Vagina (tissue), 2 donors: ENCODE measurements around the gene SEMA4B. TPM values are rescaled to one million over a fixed set of nuclear protein-coding genes. Genes with fewer than 3 reads are reported as not detected.

ENCODE experiments used
- DNase-seq, 2 donors: peaks; one replicate each; pipeline ENCODE4 v3.0.0-alpha.2; 2017; ENCODE audit errors: extremely low spot score in 2 of 2
- H3K27ac ChIP-seq: fragments of 200-600 bp; sonication (generic); one replicate; pipeline ENCODE4 v1.5.1; 2019
- H3K27me3 ChIP-seq: fragments of 200-600 bp; sonication (generic); one replicate; pipeline ENCODE4 v1.5.1; 2019
- H3K36me3 ChIP-seq, 2 donors: fragments of 200-600 bp; sonication (generic); one replicate each; pipeline ENCODE4 v1.5.1; 2017 to 2019
- H3K4me1 ChIP-seq: fragments of 200-600 bp; sonication (generic); one replicate; pipeline ENCODE4 v1.5.1; 2019
- H3K4me3 ChIP-seq, 2 donors: fragments of 200-600 bp; sonication (generic); 1 replicate in 1 of 2; 2 replicates in 1 of 2; pipeline ENCODE4 v1.5.1; 2016 to 2019
- H3K9me3 ChIP-seq: fragments of 200-600 bp; sonication (generic); one replicate; pipeline ENCODE4 v1.5.1; 2019
- POLR2A ChIP-seq, 2 donors: fragments of 450-650 bp; IDR thresholded peaks; one replicate each; pipeline ENCODE4 v1.6.1; 2017; ENCODE audit warnings: antibody characterized with exemption in 2 of 2, mild to moderate bottlenecking in 2 of 2, moderate library complexity in 2 of 2
- POLR2AphosphoS5 ChIP-seq, 2 donors: sonication (generic); formaldehyde crosslinking; IDR thresholded peaks; one replicate each; pipeline ENCODE4 v1.9.0; 2017; ENCODE audit warnings: antibody characterized with exemption in 2 of 2, mild to moderate bottlenecking in 2 of 2, low read depth in 1 of 2; ENCODE audit not compliant: insufficient read depth in 1 of 2
- intact Hi-C: fragments of 100-400 bp; cut with DNase I; formaldehyde crosslinking; loops from one replicate; pipeline ENCODE4 v1.15.1; 2023
- total RNA-seq: library from RNA; depleted of rRNA; stranded (reverse); fragments of >200 nt; gene quantifications from one replicate; pipeline ENCODE4 v1.2.3, GENCODE V29; 2016
- TF ChIP-seq, protein P1 (sequence below), 3 experiments: fragments of 450-650 bp in 2 of 3; fragments of 200-600 bp in 1 of 3; sonication (generic) in 1 of 3; IDR thresholded peaks; one replicate each; pipeline ENCODE4 v1.5.1; 2017 to 2019; ENCODE audit warnings: antibody characterized with exemption in 3 of 3, mild to moderate bottlenecking in 2 of 3, moderate library complexity in 2 of 3

The SEMA4B gene
- total RNA-seq, 1 donor from 2014 or later, result 205 TPM

DNA sequence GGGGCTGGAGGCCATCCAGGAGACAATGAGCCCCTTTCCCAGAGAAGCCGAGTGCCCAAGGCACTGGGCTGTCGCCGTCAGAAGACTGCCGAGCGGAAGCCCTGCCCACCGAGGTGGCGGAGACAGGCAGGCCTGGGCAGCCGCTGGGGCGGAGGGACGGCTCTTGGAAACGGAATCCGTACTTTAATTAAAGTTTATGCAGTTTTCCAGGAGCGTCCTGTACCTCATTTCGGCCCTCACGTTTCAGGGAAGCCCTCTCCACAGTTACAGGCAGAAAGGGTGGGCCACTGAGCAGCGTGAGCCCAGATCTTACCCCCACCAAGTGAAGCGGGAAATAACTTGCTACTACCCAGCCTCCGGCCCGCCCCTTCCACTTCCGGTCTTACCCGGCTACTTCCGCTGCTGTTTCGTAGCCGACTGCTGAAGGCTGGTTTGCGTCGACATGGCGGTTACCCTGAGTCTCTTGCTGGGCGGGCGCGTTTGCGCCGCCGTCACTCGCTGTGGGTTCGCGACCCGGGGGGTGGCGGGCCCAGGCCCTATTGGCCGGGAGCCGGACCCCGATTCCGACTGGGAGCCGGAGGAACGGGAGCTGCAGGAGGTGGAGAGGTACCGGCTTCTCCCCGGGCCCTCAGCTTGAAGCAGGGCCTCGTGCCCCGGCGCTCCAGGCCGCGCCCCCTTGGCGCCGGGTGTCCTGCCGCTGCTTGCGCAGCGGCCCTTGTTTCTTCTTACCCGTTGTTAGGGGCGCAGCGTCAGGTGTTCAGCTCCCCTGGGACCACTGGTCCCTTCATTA is 64.3 kb downstream of the SEMA4B start, which contains the start of gene NGRN:
Gene NGRN, plus strand, starts transcription at position 402 of the 790 bp plus-strand sequence. Its CDS starts 41 bp downstream, at position 443.
- Histone ChIP-seq H3K27me3 (no peaks in the 10 kb centered on the region), H3K9me3 (no peaks in the 10 kb centered on the region), H3K4me1 (peaks cover 52% of the 10 kb centered on the region), H3K27ac (peak within 1 kb of the TSS; percentile 96), H3K36me3 (peaks cover 0 to 13% of the 10 kb centered on the region in 2 donors), H3K4me3 (peak within 1 kb of the TSS; percentile 71 to 84)
- peak in 1 of 2 donors; percentile 88 for TF ChIP-seq POLR2A (IDR thresholded peaks at IDR 0.05)
- TF ChIP-seq POLR2AphosphoS5 (IDR thresholded peaks at IDR 0.05; ENCODE audit: insufficient read depth in 1 of 2, low read depth in 1 of 2), result peak; percentile 91 to 98
- TF ChIP-seq, protein P1, sequence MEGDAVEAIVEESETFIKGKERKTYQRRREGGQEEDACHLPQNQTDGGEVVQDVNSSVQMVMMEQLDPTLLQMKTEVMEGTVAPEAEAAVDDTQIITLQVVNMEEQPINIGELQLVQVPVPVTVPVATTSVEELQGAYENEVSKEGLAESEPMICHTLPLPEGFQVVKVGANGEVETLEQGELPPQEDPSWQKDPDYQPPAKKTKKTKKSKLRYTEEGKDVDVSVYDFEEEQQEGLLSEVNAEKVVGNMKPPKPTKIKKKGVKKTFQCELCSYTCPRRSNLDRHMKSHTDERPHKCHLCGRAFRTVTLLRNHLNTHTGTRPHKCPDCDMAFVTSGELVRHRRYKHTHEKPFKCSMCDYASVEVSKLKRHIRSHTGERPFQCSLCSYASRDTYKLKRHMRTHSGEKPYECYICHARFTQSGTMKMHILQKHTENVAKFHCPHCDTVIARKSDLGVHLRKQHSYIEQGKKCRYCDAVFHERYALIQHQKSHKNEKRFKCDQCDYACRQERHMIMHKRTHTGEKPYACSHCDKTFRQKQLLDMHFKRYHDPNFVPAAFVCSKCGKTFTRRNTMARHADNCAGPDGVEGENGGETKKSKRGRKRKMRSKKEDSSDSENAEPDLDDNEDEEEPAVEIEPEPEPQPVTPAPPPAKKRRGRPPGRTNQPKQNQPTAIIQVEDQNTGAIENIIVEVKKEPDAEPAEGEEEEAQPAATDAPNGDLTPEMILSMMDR (IDR thresholded peaks at IDR 0.05), result no peak
- intact Hi-C loops, result no loop called here
- DNase-seq, result peak in 1 of 2 donors; percentile 96

DNA sequence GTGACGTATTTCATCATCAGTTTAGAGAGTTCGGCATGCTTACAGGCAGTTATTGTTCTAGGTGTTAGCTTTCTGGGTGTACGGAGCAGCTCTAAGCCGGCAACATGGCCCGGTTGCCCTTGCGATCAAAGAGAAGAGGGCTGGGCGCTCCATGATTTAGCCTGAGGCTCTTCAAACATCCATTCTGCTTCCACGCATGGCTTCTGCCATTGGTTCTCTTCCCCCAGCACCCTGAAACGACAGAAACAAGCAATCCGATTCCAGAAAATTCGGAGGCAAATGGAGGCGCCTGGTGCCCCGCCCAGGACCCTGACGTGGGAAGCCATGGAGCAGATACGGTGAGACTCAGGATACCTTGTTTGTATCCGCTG is 64.9 kb downstream of the SEMA4B start:
- H3K4me3 ChIP-seq, result peak overlapping the region; percentile 71 to 84
- no peaks in the 10 kb centered on the region for H3K9me3 ChIP-seq
- TF ChIP-seq, protein P1 (IDR thresholded peaks at IDR 0.05), result no peak
- TF ChIP-seq POLR2A (IDR thresholded peaks at IDR 0.05) (no peak), POLR2AphosphoS5 (IDR thresholded peaks at IDR 0.05; ENCODE audit: insufficient read depth in 1 of 2, low read depth in 1 of 2) (no peak)
- no peak for DNase-seq
- intact Hi-C loops, result no loop called here
- H3K27ac ChIP-seq, result peak overlapping the region; percentile 96
- H3K36me3 ChIP-seq, result peaks cover 0 to 15% of the 10 kb centered on the region in 2 donors
- peaks cover 55% of the 10 kb centered on the region for H3K4me1 ChIP-seq
- H3K27me3 ChIP-seq, result no peaks in the 10 kb centered on the region

DNA sequence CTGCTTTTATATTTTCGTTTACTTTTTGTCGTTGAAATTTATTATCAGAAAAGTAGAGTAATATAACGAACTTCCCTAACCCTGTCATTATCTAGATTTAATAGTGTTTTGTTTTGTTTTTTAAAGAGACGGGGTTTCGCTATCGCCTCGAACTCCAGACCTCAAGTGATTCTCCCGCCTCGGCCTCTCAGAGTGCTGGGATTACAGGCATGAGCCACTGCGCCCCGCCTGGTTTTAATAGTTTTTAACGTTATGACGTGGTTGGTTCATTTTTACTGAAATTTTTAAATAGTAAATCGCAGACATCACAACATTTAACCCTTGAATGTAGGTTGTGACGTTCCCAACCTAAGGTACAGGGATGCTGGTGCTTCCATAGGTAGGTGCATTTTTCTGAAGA is 65.4 kb downstream of the SEMA4B start:
- intact Hi-C loops, result no loop called here
- DNase-seq, result no peak
- no peaks in the 10 kb centered on the region for H3K27me3 ChIP-seq
- no peaks in the 10 kb centered on the region for H3K9me3 ChIP-seq
- H3K36me3 ChIP-seq, result peaks cover 0 to 19% of the 10 kb centered on the region in 2 donors
- TF ChIP-seq POLR2A (IDR thresholded peaks at IDR 0.05), result no peak
- H3K4me1 ChIP-seq, result peaks cover 59% of the 10 kb centered on the region
- H3K27ac ChIP-seq, result peak overlapping the region; percentile 96
- H3K4me3 ChIP-seq, result peak overlapping the region; percentile 71 to 84

DNA sequence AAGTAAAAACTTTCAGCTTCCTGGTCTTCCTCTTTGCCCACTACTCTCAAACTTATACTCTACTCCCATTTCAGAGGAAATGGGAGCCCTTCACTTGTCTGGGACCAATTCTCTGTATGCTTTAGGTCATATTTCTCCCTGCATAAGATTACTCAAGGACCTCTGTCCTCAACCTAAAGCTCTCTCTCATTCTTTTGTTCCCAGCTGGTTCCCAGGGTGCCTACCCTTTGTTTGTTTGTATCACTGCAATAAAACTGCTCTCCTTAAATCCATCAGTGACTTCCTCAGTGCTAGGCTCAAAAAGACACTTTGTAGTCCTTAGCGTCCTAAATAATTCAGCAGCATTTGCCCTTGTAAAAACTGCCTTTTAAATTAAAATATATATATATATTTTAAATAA is 67.3 kb downstream of the SEMA4B start:
- Histone ChIP-seq H3K36me3 (peaks cover 0 to 34% of the 10 kb centered on the region in 2 donors), H3K9me3 (no peaks in the 10 kb centered on the region), H3K4me1 (peaks cover 63% of the 10 kb centered on the region), H3K27ac (no peak overlapping the region), H3K27me3 (no peaks in the 10 kb centered on the region), H3K4me3 (peak overlapping the region; percentile 71 to 84)
- no peak for DNase-seq
- intact Hi-C loops, result no loop called here
- TF ChIP-seq POLR2AphosphoS5 (IDR thresholded peaks at IDR 0.05; ENCODE audit: insufficient read depth in 1 of 2, low read depth in 1 of 2) (no peak), POLR2A (IDR thresholded peaks at IDR 0.05) (no peak)
- TF ChIP-seq, protein P1 (IDR thresholded peaks at IDR 0.05), result no peak

DNA sequence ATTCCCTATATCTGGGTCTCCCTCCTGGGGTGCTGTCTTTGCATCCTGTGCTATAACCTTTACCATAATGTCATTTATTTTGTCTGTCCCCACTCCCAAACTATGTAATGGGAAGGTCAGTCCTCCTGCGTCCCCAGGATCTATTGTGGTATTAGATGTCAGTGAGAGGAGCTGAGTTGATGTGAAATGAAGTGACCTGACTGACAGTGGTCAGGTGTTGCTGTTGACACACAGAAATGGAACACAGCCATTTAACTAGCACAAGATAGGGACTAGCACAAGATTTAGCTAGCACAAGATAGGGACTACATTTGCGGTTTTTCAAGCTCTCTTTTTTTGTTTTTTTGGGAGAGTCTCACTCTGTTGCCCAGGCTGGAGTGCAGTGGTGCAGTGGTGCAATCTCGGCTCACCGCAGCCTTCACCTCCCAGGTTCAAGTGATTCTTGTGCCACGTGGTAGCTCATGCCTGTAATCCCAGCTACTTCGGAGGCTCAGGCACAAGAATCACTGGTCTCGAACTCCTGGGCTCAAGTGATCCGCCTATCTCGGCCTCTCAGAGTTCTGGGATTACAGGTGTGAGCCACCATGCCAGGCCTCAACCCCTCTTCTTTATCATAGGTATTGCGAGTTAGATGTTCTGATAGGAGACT is 69.5 kb downstream of the SEMA4B start:
- Histone ChIP-seq H3K4me3 (no peak overlapping the region), H3K27me3 (no peaks in the 10 kb centered on the region), H3K4me1 (peaks cover 51% of the 10 kb centered on the region), H3K27ac (no peak overlapping the region), H3K36me3 (peaks cover 0 to 34% of the 10 kb centered on the region in 2 donors), H3K9me3 (no peaks in the 10 kb centered on the region)
- intact Hi-C loops, result no loop called here
- no peak for DNase-seq
- TF ChIP-seq POLR2AphosphoS5 (IDR thresholded peaks at IDR 0.05; ENCODE audit: insufficient read depth in 1 of 2, low read depth in 1 of 2) (no peak), POLR2A (IDR thresholded peaks at IDR 0.05) (no peak)
- TF ChIP-seq, protein P1 (IDR thresholded peaks at IDR 0.05), result no peak
